WERI-Rb-1 (cell line): Measurements from ENCODE around the gene MPHOSPH9.

Experiments used
- DNase-seq: peaks from one replicate; pipeline ENCODE4 v3.0.0-alpha.2; 2020
- H3K27ac ChIP-seq: fragments of 250-450 bp; sonication (Bioruptor Pico); 2 replicates; pipeline ENCODE4 v1.5.1; 2020; ENCODE audit warnings: mild to moderate bottlenecking, moderate library complexity
- H3K27me3 ChIP-seq: fragments of 250-450 bp; sonication (Bioruptor Pico); 2 replicates; pipeline ENCODE4 v1.5.1; 2021; ENCODE audit warnings: mild to moderate bottlenecking, low read depth, moderate library complexity; ENCODE audit not compliant: insufficient read depth, severe bottlenecking
- H3K36me3 ChIP-seq: fragments of 250-450 bp; sonication (Bioruptor Pico); 2 replicates; pipeline ENCODE4 v1.5.1; 2020; ENCODE audit warnings: mild to moderate bottlenecking, moderate library complexity
- H3K4me3 ChIP-seq: 2 replicates; pipeline ENCODE4 v1.5.1; 2011; ENCODE audit warnings: low read depth, mild to moderate bottlenecking, control low read depth, low read length
- H3K9me3 ChIP-seq: fragments of 250-450 bp; sonication (Bioruptor Pico); 2 replicates; pipeline ENCODE4 v1.5.1; 2021; ENCODE audit warnings: mild to moderate bottlenecking, moderate library complexity; ENCODE audit not compliant: severe bottlenecking
- TF ChIP-seq, protein P1 (sequence below): IDR thresholded peaks from 2 replicates; pipeline ENCODE4 v1.5.1; 2011; ENCODE audit warnings: low read depth, mild to moderate bottlenecking, control low read depth, inconsistent platforms, low read length

The MPHOSPH9 gene

DNA sequence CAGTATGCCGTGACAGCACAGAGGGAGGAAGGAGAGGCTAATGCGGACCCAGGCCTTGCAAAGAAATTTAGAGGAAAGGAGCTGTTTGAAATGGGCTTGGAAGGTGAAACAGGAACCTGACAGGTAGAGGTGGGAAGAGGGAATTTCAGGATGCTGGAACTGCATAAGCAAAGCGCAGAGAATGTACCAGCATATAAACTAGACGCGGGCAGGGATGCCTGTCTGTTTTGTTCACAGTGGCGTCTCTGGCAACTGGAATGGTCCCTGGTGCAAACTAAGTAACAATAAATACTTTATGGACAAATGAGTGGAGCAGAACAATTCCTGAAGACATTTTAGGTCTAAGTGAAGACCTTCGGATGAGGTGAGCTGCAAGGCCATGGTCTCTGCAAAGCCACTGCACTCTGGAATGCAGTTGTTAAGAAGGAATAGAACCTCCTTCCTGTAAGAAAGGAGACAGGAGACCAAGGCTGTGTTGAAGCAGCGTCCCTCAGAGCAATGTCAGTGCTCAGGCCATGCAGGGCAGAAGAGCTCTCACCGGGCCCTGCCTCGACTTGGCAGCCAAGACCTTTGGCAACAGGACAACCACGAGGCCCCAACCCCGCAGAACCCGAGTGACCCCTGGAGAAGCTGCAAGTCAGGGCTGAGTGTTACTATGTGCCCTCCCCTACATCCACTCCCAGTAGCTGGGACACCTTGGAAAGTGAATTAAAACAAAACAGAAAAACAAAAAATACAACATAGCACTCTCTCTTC lies 124.8 kb downstream of the MPHOSPH9 start:
- no peak overlapping the region for H3K4me3 ChIP-seq
- H3K36me3 ChIP-seq: no peaks in the 10 kb centered on the region
- H3K9me3 ChIP-seq: no peaks in the 10 kb centered on the region
- H3K27ac ChIP-seq: no peak overlapping the region
- no peaks in the 10 kb centered on the region for H3K27me3 ChIP-seq
- no peak for DNase-seq
- TF ChIP-seq, protein P1, sequence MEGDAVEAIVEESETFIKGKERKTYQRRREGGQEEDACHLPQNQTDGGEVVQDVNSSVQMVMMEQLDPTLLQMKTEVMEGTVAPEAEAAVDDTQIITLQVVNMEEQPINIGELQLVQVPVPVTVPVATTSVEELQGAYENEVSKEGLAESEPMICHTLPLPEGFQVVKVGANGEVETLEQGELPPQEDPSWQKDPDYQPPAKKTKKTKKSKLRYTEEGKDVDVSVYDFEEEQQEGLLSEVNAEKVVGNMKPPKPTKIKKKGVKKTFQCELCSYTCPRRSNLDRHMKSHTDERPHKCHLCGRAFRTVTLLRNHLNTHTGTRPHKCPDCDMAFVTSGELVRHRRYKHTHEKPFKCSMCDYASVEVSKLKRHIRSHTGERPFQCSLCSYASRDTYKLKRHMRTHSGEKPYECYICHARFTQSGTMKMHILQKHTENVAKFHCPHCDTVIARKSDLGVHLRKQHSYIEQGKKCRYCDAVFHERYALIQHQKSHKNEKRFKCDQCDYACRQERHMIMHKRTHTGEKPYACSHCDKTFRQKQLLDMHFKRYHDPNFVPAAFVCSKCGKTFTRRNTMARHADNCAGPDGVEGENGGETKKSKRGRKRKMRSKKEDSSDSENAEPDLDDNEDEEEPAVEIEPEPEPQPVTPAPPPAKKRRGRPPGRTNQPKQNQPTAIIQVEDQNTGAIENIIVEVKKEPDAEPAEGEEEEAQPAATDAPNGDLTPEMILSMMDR: no peak

DNA sequence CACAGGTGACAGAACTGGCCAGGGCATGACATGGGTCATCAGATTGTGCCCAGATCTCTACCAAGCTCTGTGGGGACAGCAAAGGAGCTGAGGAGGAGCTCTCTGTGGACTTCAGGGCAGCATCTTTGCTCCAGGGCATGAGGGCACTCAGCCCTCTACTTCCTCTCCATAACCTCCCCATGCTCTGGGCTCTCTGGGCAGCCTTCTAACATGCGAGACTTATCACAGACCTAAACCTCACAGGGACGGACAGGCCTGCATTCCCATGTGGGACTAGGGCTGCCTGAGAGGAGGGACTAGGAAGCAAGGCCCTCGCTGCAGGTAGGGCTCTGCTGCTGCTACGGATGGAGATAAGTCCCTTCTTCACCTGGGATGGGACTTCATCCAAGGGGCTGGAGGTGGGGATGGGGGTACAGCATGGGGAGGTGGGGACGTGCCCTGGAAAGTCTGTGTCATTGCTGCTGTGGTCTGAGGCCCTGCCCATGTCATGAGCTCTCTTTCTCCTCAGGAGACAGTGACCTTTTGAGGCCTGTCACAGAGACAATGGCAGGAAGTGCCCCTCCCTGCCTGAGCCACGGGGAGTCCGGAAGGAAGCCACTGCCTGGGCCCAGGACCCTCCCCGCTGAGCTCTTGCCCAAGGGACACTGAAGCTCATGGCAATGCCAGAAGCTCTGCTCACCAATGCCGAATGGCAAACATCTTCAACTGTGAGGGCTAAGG lies 126.1 kb downstream of the MPHOSPH9 start:
- H3K9me3 ChIP-seq: no peaks in the 10 kb centered on the region
- no peak for DNase-seq
- H3K36me3 ChIP-seq: no peaks in the 10 kb centered on the region
- no peak overlapping the region for H3K27ac ChIP-seq
- TF ChIP-seq, protein P1: no peak
- no peaks in the 10 kb centered on the region for H3K27me3 ChIP-seq
- no peak overlapping the region for H3K4me3 ChIP-seq

DNA sequence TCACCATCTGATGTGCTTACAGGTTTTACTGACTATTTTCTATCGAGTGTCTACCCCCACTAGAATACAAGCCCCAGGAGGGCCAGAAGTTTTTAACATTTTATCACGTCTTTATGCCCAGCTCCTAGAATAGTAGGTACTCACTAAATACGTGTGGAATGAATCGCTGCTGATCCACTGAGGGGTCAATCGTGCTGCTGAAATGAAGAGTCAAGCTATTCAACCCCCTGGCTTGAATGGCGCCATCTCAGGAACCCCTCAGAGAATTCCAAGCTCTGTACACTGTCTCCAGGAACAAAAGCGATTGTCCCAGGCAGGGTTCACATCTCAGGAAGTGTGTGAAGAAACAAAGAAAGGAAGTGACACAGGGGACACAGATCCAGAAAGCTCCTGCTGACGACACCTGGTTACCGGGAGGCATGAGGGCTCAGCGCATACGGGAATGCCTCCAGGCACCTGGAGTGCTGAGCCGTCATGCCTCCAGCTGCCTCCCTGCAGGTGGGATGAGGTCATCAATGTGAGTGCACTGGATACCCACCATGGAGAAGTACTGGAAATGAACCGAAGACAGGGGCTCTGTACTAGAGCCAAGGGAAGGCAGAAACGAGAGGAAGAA lies 127.6 kb downstream of the MPHOSPH9 start:
- Histone ChIP-seq H3K4me3 (no peak overlapping the region), H3K27me3 (no peaks in the 10 kb centered on the region), H3K9me3 (no peaks in the 10 kb centered on the region), H3K27ac (no peak overlapping the region), H3K36me3 (no peaks in the 10 kb centered on the region; the same call in 1 of the 2 replicates)
- DNase-seq: no peak
- TF ChIP-seq, protein P1: no peak

DNA sequence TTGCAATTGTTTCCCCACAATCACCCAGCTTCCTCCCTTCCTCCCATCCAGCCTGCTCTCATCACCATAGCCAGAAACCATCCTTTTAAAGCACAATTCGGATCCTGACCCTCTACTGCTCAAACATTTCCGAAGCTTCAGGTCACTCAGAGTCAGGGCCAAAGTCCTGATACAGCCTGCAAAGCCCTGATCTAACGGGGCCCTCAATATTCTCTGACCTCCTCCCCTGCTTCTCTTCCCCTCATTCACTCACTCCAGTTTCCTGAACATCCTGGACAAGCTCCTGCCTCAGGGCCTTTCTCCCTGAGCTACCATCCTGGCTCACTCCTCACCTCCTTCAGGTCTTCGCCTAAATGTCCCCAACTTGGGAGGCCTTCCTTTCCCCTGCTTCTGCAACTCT lies 128.1 kb downstream of the MPHOSPH9 start:
- H3K27ac ChIP-seq: no peak overlapping the region
- no peaks in the 10 kb centered on the region for H3K27me3 ChIP-seq
- H3K9me3 ChIP-seq: no peaks in the 10 kb centered on the region
- no peak for DNase-seq
- TF ChIP-seq, protein P1: no peak
- H3K4me3 ChIP-seq: no peak overlapping the region
- H3K36me3 ChIP-seq: no peaks in the 10 kb centered on the region; the same call in 1 of the 2 replicates
